Fibroblast of the conjunctiva (primary cell): ENCODE results near the gene ZNF814.
A peak's percentile ranks its signal among the peaks of the same experiment; 100 is the strongest.
"Not testable (repeated sequence)": the region's sequence is repeated elsewhere in the genome, so short reads cannot be mapped to it uniquely, and the experiment has no call there.

Source experiments
- DNase-seq: peaks from one replicate; pipeline ENCODE4 v3.0.0-alpha.2; 2010; ENCODE audit warnings: low read depth

The ZNF814 gene

DNA sequence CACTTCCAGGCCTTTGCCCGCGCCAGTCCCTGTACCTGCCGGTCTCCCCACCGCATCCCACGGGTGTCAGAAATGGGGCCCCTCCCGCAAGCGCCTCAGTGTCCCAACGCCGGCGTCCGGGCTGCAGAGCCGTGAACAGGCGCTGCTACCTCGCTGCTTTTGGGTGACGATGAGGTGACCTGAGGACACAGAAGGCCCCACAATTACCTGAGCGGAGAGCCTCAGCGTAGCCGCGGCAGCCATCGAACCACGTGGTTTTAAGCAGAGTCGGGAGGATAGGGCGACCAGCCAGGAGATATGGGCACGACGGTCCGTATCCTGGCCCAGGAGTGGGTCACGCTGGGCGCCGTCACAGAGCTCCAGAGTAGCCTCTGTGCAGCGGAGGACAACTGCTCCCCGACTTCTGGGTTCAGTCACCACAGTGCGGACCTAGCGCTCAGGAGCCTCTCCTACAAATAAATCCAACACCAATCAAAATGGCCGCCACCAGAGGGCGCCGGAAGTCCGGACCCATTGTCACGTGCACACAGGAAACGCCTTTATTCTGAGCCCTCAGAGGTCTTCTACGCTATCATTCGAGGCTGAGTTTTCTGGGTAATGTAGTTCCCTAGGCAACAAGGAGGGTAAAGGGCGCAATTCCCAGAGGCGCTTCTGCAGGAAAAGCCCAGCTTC is at the start of gene ZNF814:
Gene ZNF814, minus strand, starts transcription at position 478 of the 672 bp plus-strand sequence. Its CDS starts 235 bp downstream, at position 243.
- peak; percentile 69 for DNase-seq

GRCh38 chr19:57935731-57936130 is 46.9 kb upstream of the ZNF814 start:
- no peak for DNase-seq

- DNase-seq = peak; percentile 58
Measured at GRCh38 chr19:57934820-57935665, 46.2 kb upstream of the ZNF814 start, which contains the start of gene ZNF418. Gene ZNF418, minus strand, starts transcription at chr19:57935402. Its CDS starts 1,580 bp downstream, at chr19:57933822.

GRCh38 chr19:57927587-57927986 is 38.8 kb upstream of the ZNF814 start:
- no peak for DNase-seq

GRCh38 chr19:57916168-57916995 is 27.5 kb upstream of the ZNF814 start, which contains the start of gene ZNF417:
Gene ZNF417, minus strand, starts transcription at chr19:57916592. Its CDS starts 181 bp downstream, at chr19:57916411.
- DNase-seq = peak; percentile 92

DNA sequence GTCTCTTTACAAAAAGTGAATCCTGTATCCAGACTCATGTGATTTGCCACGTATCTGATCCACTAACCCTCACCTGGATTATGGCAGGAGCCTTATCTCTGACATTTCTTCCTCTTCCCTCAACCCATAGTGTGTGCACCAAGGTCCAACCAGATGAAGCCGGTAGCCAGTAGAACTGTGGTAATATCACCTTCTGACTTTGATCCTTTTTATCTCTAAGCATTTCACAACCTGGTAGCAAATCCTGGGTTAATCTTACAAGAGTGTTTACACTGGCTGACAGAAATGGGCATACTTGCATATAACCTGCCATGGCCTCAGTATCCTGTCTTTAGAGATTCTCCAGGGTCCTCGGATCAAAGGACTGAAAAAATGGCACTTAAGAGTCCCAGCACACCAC is 25.7 kb upstream of the ZNF814 start:
- no peak for DNase-seq

GRCh38 chr19:57907394-57907793 is 18.6 kb upstream of the ZNF814 start:
- no peak for DNase-seq

- no peak for DNase-seq
Measured at GRCh38 chr19:57905258-57905657, 16.4 kb upstream of the ZNF814 start.

- no peak for DNase-seq
Measured at GRCh38 chr19:57903618-57904184, 14.9 kb upstream of the ZNF814 start.

GRCh38 chr19:57900311-57900710 is 11.5 kb upstream of the ZNF814 start:
- no peak for DNase-seq

- not testable (repeated sequence) for DNase-seq
Measured at GRCh38 chr19:57890706-57891105, 1.9 kb upstream of the ZNF814 start.

GRCh38 chr19:57888107-57888559 is 704 bp downstream of the ZNF814 start:
- no peak for DNase-seq

DNA sequence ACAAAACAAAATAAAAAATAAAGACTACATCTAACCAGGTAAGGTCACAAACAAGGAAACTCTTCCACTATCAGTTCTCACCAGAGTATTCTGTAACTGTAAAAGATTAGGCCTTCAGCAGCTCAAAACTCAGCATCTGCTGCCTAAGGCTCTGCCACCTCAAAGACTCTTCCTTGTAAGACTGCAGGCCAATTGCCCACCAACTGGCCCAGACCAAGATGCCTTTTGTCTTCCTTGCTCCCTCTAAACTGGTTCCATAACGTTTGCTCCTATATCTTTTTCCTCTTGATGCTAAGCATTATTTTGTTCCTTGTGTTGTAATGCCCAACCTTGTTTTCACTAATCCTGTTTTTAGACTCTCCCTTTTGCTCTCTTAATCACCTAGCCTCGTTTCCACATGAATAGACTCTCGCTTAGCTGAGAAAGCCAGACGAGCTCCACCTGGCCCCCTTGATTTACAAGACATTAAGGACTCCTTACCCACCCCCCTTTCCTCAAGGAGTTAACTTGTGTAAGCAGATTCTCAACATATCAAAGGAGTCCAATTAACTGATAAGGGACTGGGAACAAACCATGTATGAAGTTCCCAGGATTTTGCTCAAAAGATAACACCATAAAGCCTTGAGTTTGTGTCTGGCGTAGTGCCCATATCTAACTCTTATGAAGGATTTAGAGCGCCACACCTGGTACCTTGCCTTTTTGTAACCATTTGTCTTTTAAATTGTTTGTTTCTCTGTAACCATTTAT is 1.5 kb downstream of the ZNF814 start:
- DNase-seq = no peak

DNA sequence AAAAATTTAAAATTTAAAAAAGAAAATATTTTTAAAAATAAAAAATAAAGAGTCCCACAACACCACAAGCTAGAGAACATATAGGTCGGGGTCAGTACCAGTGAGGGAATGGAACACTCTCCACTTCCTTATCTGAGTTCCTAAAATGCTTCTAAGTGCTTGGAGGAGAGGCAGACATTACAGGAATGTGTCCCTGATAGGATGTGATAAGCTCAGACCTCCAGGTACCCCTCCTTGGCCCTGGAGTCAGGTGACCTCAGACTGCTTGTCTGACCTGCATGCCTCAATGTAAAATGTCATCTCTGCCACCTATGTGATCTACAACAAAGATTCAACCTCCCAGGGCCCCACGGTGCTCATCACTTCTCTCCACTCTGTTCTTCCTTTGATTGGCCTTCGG is 2.8 kb downstream of the ZNF814 start:
- no peak for DNase-seq

DNA sequence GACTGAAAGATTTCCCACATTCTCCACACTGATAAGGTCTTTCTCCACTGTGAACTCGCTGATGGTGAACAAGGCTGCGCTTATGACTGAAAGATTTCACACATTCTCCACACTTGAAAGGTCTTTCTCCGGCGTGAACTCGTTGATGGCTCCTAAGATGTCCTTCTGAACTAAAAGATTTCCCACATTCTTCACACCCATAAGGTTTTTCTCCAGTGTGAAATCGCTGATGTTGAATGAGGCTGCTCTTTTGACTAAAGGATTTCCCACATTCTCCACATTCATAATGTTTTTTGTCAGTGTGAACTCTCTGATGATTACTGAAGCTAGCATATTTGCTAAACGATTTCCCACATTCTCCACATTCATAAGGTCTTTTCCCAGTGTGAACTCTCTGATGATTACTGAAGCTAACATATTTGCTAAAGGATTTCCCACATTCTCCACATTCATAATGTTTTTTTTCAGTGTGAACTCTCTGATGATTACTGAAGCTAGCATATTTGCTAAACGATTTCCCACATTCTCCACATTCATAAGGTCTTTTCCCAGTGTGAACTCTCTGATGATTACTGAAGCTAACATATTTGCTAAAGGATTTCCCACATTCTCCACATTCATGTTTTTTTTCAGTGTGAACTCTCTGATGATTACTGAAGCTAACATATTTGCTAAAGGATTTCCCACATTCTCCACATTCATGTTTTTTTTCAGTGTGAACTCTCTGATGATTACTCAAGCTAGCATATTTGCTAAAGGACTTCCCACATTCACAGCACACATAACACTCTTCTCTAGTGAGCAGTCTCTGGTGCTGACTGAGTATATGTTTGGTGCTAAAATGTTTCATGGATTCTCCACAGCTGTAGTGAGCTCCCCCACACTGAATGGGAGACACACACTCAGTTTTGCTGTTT is 14.7 kb downstream of the ZNF814 start:
- not testable (repeated sequence) for DNase-seq

GRCh38 chr19:57872450-57872849 is 16.4 kb downstream of the ZNF814 start:
- no peak for DNase-seq

- DNase-seq = no peak
Measured at GRCh38 chr19:57870225-57870624, 18.6 kb downstream of the ZNF814 start.

- DNase-seq = not testable (repeated sequence)
Measured at GRCh38 chr19:57869655-57870054, 19.2 kb downstream of the ZNF814 start.

DNA sequence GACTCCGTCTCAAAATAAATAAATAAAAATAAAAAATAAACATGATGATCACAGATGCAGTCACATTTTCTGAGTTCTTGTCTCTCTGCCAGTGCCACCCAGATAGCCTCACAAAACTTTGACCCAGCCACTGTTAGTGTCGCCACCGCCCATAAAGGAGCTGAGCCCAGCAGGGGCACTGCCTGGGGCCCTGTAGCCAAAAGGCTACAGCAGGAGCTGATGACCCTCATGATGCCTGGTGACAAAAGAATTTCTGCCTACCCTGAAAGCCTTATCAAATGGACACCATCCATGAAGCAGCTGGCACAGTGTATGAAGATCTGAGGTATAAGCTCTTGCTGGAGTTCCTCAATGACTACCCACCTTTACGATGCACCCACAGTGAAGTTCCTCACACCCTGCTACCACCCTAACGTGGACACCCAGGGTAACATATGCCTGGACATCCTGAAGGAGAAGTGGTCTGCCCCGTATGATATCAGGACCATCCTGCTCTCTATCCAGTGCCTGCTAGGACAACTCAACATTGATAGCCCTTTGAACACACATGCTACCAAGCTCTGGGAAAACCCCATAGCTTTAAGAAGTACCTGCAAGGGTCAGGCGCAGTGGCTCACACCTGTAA is 20.9 kb downstream of the ZNF814 start:
- DNase-seq = no peak
